Suppressor macrophage treated with lipopolysaccharide for 1 hour (primary cell): ENCODE measurements around the gene INPP4B.

Experiments
- DNase-seq, 3 donors: peaks; one replicate each; pipeline ENCODE4 v3.0.0-alpha.2; 2020 to 2022

INPP4B gene

DNA sequence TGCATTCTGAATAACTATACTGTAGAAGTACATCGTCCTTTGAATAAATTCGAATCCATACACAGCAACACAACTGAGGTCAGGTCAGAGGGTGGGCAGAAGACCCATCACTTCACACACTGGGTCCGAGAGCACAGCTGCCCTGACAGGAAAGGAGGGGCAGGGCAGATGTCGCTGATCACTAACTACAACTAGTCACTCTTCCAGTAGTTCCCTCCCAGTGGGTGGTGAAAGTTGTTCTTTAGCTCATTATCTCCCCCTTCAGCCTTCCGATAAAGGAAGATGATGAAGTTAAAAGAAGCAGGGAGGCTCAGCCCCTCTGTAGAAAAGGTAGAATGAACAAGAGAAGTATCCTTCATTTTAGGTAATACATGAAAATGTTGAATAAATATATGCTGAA, 278.9 kb downstream of the INPP4B start:
- peak in 2 of 3 donors; percentile 4 to 17 for DNase-seq

DNA sequence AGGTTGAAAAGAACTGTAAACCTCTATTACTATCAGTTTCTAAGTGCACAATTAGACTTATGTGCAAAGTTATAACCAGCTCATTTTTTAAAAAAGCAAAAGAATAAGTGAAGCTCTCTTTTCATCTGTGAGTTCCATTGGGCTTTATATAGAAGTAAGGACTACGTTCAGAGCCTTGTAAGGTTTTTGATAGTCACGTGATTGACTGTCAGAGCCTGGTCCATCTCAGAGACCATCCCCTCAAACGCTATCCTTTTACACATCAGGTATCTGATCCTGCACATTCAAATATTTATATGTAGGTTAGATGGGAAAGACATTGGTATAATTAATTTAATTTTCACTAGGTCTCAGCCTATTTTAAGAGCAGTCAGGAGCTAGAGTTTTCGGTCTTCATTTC, 279.3 kb downstream of the INPP4B start:
- no peak for DNase-seq

DNA sequence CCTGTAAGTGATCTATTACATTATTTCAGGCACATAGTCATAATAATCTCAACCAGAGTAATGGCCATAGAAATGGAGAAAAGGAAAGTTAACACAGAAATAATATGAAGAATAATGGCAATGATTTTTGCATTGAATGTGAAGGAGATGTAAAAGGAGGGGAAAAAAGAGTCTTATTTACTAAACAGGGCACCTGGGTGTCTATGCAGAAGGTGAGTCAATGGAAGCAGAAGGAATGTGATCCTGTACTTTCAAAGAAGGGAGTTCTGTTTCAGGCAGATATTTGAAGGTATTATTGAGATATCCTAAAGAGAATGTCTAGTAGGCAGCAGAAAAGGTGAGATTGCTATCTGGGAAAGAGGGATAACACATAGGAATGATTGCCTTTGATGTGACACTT, 279.9 kb downstream of the INPP4B start:
- DNase-seq: no peak

DNA sequence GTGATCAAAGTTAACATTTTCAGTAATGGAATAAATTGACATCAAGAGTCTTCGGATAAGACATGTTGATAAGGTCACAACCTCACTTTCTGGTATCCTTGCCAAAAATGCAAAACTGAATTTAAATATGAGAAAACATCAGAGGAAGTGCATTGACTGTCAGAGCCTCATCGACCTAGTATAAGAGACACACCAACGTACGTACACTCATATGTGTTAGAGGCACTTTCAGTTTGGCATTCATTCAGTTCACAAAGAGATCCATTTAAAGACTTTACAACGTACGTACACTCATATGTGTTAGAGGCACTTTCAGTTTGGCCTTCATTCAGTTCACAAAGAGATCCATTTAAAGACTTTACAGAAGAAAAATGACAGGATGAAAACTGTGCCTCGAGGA, 280.3 kb downstream of the INPP4B start:
- DNase-seq: no peak

DNA sequence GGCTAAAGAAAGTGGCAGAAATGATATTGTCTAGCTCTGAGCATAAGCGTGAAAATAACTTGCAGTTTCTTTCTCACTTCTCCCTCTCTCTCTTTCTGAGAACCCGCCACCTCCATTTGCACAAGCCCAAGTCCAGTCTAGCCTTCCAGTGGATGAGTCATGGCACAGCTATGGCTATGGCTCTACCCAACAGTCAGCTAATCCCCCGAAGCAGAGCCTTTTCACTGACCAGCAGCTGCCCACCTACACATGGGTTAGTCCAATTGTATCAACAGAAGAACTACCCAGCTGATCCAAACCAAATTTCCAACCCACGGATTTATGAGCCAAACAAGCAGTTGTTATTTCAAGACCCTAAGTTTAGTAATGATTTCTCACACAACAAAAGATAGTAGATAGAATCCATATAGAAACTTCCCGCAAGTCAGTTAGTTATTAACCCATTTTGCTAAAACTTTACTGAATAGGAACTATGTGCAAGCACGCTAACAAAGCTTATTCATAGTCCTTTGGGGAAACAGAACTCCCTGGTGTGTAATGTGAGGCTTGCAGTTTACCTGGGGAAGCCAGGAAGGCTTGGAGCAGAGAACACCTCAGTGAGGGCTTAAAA, 282.3 kb downstream of the INPP4B start:
- no peak for DNase-seq

DNA sequence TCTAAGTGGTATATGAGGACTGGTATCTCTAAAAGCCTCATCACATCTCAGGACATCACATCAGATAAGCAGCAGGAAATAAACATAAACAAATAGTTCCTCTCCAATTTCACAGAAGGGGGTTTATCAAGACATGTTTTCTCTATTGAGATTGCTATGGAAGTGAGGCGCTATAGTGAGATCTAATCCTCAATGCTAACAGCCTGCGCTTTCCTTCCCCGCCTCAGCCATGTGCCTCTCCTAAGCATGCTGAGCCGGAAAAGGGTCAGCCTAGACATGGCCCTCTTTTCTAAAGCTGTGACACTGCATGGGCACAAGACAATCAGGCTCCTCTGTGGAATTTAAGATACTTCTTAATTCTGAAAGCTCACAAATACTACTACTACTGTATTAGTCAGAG, 286.1 kb downstream of the INPP4B start:
- DNase-seq: no peak

DNA sequence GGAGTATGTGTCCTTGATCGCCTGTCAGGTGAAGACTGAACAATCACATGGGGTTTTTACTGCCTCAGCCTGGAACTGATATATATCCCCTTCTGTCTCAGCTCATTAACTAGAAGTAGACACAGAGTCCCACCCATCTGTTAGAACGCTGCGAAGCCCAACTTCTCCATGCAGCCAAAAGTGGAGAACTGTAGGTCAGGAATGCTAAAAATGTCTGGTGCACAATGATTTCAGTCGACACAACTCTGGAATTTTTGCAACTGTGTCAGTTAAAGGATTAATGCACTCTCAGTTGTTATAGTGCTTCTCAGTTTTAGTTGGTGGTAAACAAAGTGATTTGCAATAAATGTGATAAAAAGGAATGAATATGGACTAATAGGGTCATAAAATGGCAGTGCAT, 287.2 kb downstream of the INPP4B start:
- DNase-seq: no peak

DNA sequence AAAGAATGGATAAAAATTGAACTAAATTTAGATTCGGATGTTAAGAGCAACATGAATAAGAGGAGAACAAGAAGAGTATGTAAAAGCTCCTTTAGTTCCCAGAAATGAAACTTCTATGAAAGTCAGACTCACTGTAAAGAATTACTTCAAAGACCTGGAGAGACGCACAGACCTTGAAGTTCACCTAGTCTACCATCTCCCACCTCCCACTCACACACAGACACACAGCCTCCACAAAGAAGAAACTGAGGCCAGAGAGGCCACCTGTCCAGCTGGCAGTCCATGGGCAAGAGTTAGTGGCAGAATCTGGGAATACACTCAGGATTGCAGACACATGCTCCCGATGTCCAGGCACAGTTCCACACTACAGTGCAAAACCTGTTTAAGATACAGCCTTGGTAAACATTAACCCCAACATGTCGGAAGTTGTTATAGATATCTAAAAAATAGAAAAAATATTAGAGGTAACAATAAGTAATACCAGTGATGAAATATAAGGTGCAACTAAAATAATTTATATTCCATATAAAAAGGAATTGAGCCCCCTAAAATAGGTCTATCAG, 288.8 kb downstream of the INPP4B start:
- no peak for DNase-seq

DNA sequence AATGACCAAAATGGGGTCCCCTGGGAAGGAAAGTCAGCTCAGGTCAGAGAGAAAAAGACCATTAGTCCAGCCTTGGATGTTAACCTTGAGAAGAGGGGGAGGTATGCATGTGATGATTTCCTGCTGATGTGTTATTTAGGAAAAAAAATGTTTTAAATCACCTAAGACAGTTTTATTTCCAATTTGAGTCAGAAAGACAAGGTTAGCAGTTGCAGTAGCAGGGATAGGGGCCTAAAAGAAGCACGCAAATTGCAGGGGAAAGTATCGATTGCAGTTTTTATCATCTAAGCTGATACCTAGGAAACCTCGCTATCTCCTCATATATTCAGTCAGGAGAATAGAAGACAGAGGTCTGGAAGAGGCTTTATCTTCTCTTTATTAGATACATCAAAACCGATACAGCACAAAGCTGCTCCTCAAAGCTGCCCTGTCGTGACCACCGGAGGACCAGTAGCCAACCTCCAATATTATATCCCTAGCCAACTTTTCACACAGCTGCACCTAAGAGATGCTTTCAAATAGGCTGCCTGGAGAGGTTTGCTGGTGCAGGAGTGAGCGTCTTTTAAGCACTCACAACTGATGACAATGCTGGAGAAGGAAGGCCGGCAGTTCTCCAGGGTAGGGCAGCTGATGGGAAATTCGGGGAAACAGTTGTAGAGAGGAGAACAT, 289.4 kb downstream of the INPP4B start:
- DNase-seq: no peak

DNA sequence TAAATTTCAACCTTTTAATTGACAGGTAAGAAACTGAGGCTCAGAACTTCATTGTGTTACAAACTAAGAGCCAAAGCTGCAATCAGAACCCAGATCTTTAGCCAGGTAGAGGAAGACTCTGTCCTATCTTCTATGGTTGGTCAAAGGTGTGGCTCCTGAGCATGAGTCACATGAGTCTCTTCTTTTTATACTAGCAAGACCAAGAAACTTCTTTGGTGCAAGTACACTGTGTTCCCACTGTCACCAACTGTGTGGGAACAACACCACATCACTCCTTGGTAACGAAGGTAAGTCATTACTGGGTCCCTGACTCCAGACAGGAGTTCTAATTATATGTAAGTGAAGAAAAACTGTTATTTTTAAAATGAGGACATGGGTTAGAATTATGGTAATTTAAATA, 290.1 kb downstream of the INPP4B start:
- no peak for DNase-seq

DNA sequence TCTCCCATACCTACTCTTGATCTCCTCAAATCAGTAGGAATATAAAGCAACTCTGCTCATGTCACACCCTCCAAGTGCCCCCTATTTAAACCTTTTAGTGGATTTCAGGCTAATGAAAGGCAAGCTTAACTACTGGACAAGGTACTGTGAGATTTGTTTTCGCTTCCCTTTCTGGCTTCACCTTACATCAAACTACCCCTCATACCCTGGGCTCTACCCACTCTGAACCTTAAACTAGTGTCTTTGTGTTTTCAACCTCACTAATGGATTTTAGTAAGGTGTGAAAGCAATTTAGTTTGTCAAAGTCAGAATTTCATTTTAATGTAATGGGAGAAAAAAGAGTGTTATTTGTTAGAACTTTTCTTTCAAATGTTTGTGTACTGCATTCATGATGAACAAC, 291.7 kb downstream of the INPP4B start:
- no peak for DNase-seq

DNA sequence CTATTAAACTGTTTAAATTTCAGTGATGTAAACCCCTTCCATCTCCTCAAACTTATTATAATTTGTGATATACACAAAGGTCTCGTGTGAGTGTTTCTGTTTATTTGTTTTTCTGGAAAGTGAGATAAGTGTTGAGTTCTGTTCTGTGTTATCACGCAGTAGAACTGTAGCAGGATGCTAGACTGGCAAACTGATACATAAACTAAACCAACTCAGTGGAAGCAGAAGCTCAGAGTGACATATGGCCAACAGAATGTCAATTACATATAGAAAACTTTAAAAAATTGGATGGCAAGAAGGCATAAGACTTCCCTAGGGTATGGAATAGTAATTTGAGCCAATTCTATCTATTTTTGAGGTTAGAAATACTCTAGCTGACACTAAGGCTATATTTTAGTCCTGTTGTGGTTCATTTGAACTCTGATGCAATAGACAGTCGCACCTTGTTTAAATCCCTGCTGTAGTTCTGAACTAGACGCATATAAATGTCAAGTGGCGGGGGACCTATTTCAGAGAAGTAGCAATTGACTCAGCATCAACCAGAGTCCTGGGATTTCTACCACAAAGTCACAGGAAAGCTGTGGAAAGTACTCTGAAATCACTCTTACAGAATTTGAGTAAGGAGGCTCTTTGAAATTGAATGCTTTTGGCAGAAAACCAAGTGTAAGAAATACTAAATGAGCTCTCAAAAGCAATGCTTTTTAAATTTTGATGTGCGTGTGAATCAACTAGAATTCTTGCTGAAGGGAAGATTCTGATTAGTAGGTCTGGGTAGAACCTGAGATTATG, 294.4 kb downstream of the INPP4B start:
- DNase-seq: no peak

DNA sequence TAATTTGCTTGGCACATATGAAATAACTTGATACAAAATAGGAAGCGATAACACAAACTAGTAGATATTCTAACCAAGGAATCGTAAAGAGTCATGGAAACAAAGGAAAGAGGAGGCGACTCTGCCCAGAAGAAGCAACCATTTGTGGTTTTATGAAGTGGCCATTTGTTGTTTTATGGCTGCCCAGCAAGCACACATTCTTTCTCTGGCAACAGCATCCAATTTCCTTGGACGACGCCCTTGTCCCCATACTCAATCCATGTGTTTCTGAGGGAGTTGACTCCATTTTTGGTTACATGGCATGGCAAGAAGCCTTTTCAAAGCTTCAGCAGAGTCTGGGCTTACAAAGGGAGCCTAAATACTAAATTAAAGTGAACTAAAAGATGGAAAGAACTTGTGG, 295.1 kb downstream of the INPP4B start:
- no peak for DNase-seq

DNA sequence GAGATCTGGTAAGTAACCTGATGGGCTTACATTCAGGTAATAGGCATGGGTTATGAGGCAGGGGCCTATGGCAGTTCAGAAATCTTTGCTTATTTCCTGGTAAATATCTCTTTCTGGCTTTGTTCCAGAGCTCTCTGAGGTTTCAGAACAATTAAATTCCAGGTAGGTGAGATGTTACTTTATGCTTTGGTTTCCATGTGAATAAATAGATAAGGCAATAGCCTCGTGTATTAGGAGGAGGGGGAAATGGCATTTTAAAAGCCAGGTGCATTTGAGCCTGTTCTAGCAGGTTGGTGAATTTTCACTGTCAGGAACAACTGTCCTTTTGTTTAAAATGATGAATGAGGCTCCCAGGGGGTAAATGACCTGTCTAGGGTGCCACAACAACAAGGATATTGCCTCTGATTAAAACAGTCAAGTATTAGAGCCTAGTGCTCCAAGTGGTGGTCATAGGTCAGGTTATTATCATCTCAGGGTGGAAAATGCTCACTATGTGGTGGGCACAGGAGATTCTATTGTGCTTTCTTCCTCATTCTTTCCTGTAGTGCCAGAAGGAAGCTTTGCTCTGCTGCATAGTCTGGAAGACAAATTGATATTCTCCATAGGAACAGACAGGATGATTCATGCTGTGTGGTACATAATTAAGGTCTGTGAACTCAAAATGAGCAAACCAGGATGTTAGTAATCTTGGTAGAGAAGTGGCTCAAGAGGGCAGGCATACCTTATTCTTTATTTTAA, 296.2 kb downstream of the INPP4B start:
- no peak for DNase-seq

DNA sequence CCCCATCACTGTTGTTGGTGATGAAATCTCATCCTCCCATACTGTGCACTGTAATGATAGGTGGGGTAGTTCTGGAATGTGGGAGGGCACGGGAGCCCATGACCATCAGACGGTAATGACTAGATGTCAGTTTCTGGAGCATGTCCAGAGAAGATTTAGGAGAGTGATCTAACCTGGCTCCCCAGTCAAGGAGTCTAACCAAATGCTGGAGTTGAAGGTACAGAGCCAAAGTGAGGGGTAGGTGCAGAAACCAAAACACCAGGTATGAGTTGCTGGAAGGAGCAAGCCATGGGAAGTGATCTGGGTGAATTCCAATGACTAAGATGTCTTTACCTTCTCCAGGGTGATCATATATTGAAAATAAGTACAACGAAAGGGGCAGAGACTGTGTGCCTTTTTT, 296.9 kb downstream of the INPP4B start:
- DNase-seq: no peak

DNA sequence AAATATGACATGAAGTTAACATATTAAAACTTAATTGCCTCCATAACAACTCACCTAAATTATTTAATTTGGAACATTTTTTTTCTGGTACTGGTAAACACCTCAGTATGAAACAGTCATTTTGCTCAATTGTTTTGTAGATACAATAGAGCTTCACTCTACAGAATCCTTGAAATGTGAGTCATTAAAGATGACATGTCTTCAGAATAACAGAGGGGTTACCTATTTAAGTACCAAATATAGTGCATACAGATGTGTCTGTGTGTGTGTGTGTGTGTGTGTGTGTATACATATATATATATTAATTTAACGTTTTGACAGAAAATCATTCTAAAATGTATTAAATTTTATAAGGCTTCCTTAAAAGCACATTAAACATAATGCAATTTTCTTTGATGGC, 297.6 kb downstream of the INPP4B start:
- no peak for DNase-seq

DNA sequence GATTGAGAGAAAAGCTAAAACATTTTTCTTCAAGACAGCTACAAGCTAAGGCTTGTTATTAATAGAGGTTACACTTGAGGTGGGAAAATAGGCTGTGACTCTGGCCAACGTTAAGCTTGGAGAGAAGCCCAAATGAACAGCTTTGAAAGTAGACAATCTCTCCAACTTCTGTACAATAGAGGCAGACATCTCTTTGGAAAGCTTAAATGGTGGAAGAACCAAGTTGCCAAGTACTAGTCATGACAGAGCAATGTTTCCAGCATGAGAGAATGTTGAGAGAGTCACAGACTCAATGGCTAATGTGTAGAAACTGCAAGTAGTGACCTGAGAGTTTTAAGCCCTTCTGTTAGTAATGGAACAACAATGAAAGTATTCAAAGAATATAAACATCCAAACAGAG, 298.1 kb downstream of the INPP4B start:
- no peak for DNase-seq

DNA sequence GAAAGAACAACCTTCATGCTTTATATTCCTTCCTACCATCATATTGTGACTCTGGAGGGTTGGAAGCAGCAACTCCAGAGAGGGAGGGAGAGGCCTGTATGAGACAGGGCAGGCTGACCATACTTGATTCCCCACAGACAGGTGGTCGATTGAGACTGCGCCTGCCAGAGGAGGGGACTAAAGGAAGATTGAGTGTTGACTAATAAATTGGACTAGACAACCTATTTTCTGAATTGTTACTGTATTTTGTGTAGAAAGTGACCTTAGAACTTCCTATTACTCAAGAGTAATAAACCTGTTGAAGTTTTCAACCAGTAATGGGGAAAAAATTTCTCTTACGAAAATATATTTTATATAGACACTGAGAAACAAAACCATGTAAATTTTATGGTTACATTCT, 301.5 kb downstream of the INPP4B start:
- DNase-seq: no peak

DNA sequence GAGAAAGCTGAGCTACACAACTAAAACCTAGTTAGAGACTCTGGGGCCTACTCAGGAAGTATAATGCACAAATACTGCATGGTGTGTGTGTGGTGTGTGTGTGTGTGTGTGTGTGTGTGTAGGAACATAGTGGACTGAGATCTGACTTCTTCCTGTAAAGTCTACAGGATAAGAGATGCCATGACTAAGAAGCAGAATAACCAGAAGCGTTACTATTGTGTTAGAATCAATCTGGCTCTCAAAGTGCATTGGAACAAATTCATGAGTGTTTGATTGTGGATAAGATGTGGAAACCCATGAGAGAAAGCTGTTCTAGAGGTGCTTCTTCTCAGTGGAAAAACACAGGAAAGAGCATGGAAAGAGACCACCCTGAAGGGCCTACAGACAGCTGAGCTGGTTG, 302.1 kb downstream of the INPP4B start:
- DNase-seq: no peak

DNA sequence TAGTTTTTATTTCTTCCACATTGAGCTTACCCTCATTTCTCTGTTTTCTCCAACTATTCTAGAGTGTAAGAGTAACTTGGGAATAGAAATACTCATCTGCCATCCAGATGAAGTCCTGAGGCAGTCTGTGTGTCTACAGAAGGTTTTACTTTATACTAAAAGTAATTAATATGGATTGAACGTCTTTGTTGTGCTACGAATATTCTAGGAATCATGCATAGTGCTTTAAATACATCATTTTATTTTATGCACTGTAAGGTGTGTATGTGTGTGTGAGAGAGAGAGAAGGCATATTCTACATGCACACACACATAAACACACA, 305.7 kb downstream of the INPP4B start:
- DNase-seq: no peak

DNA sequence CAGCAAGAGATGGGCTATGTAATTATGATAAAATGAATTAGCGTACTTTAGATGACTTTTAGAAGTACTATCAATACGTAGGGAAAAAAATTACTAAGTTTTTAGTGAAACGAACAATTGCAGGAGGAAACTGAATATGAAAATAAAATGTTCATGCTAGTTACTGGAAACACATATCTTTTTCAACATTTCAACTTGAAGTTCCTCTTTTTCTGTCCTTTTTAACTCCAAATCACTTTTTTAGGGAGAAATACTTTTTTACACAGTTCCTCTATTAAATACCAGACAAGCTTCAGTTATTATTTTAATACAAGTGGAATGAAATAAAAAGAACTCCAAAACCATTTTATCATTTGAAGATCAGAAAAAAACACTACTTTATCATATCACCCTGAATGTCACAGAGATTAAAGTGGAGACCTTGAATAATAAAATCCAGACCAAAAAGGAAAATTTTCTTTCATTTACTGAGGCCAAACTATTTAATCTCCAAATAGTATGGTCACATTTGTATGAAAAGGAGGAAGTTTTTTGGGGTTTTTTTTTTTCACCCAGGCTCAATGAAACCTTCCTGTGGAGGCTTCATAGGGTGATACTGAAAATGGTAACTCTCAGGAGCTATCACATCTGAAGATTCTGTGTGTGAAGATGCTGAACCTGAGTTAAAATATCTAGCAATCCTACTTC, 306.2 kb downstream of the INPP4B start:
- DNase-seq: peak; percentile 8 to 74 (median 53)

DNA sequence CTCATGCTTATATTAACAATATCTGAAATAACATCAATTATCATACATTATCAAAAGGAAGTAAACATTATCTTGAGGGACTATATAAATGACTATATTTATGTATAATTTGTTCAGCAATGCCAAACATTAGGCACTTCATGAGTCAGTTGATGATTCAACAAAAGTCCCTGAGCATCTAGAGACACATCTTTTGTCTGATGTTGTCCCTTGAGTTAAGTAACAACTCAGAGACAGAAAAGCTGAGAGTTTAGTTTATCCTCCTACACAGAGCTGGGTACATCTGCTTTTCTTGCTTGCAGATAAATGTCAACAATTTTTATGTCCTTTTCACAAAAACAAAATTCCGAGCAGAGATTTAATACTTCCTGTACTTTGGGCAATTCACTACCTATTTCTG, 311.1 kb downstream of the INPP4B start:
- peak; percentile 59 to 85 (median 69) for DNase-seq

DNA sequence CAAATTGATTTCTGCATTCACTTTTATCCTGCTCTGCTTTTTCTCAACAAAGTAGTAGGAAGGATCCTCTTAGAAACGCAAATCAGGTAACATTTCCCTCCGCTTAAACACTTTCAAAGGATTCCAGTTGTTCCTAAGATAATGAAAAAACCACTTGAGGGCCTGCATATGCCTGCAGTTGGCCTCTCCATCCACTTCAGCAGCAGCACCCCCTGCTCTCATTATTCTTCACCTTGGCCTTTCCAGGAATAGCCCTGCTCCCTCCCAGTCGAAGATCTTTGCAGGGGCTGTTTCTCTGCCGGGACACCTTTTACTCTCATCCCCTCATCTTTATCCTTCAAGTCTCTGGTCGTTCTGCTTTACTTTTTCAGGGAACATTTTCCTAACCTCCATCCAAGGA, 314.0 kb downstream of the INPP4B start:
- DNase-seq: no peak
